Sigmoid colon (tissue), 4 donors: Measurements from ENCODE around the gene KRTAP19-2.

Source experiments
- CTCF ChIP-seq, 4 experiments: fragments of 450-650 bp in 3 of 4; fragments of 200-600 bp in 1 of 4; IDR thresholded peaks; one replicate each; pipeline ENCODE4 v1.5.1; 2016 to 2019; ENCODE audit warnings: antibody characterized with exemption in 4 of 4, mild to moderate bottlenecking in 3 of 4, moderate library complexity in 2 of 4
- EP300 ChIP-seq, 4 donors: sonication (generic); formaldehyde crosslinking; IDR thresholded peaks; one replicate each; pipeline ENCODE4 v1.6.1; 2017; ENCODE audit warnings: antibody characterized with exemption in 4 of 4
- POLR2AphosphoS5 ChIP-seq, 4 donors: sonication (generic); formaldehyde crosslinking; IDR thresholded peaks; one replicate each; pipeline ENCODE4 v1.6.1; 2017; ENCODE audit warnings: antibody characterized with exemption in 4 of 4

GRCh38 chr21:30479259-30479658, 8.0 kb downstream of the KRTAP19-2 start:
- TF ChIP-seq CTCF (IDR thresholded peaks at IDR 0.05) (no peak), POLR2AphosphoS5 (IDR thresholded peaks at IDR 0.05) (no peak), EP300 (IDR thresholded peaks at IDR 0.05) (no peak)
